Raji (cell line): ENCODE results near the gene ZGRF1.

Source experiments
- POLR2A ChIP-seq: IDR thresholded peaks from 2 replicates; pipeline ENCODE4 v1.6.1; 2011; ENCODE audit warnings: low read depth, low read length, control low read depth; ENCODE audit not compliant: insufficient read depth

Gene ZGRF1

DNA sequence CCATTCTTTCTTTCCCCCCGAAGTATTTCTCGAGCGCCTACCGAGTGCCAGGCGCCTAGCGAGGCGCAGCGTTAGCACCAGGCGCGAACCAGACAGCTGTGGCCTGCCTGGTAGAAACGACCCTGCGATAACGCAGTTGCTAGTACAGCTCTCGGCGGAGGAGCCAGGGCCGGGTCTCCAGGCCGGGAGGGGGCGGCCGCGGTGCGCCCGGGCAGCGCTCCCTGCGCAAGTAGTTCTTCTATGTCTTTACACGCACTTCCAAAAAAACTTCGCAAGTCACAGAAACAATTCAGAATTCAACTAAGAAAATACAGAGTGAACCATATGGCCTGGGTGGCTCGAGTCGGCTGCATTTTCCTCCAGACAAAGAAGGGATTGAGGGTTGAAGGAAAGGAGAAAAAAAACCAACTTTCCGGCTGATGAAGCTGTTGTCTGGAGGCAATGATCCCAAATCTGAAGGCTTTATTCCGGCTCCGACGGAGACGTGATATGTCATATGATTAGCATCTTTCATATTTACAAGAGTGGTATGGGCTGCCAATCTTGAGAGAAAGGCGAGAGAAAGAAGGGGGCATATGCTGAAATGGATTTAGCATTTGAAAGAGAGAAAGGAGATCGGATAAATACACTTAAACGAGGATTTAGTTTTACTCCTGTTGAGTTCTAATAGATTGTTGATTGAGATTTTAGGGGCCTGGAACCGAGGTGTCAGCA lies 113.5 kb downstream of the ZGRF1 start:
- TF ChIP-seq POLR2A = no peak

GRCh38 chr4:112521123-112522023 lies 115.3 kb downstream of the ZGRF1 start:
- no peak for TF ChIP-seq POLR2A

GRCh38 chr4:112520598-112521122 lies 116.0 kb downstream of the ZGRF1 start:
- no peak for TF ChIP-seq POLR2A

- TF ChIP-seq POLR2A = no peak
These were observed 116.8 kb downstream of the ZGRF1 start for GRCh38 chr4:112519689-112520597.

DNA sequence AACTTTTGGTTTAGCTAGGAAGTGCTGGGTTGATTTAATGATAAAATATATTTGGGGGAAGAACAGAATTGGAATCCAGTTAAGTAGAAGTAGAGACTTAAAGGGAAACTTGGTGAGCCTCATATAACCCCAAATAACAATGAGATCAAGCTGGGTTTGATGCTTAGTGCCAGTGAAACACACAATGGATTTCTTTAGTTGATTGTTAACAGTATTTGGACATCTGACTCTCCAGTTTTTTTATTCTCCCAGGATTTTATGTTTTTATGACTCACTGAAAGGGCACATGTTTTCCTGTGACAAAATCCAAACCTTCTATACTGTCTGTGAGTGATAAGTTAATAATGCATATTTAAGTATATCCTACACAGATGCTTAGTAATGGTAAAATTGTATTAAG lies 118.0 kb downstream of the ZGRF1 start:
- TF ChIP-seq POLR2A = no peak

- no peak for TF ChIP-seq POLR2A
These were observed 118.8 kb downstream of the ZGRF1 start for GRCh38 chr4:112517911-112518310.

DNA sequence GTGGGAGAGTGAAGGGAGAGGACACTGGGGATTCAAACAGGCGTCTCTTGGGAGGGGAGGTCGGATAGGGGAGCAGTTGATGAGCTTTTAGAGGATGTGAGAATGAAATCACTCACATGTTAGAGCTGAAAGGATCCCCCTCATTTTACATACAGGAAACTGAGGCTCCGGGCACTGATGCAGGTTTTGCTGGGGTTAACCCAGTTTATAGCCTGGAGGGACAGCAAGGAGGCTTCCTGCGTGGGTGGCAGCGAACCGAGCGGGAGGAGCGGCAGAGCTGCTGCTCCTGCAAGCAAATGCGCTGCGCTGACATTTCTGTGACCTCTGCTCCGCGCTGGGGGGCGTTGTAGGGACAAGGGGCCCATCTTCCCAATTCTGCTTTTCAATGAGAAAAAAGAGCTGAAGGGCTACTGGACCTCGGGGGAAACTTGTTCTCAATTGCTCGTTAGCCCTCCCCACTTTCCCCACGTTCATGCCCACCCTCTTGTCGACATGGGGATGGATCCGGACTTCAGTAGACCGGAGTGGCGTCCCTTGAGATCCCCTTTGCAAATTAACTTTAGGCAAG lies 119.6 kb downstream of the ZGRF1 start:
- TF ChIP-seq POLR2A = no peak

DNA sequence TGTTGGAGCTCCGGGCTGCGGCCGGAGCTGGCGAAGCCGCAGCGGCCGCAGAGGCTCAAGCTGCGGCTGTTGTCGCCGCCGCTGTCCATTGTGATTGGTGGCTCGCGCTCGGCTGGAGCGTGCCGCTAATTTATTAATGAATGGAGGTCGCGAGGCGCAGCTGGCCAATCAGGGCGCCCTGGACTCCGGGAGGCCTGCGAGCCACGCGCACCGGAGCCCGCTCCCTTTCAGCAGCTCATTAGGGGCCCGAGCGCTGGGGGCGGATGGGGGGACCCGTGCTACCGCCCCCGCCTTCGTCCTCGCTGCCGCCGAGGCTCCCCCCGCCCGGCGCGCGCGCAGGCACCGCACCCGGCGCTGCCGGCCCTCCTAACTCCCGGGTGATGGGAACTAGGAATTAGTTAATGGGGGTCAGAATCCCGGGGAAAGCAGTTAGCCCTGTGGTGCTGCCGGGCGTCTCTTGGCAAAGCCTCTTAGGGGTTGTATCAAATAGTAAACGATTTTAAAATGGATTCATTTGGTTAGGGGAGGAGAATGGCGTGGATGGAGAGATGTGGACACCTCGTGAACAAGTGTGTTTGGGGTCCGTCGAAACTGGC lies 120.1 kb downstream of the ZGRF1 start:
- no peak for TF ChIP-seq POLR2A

- no peak for TF ChIP-seq POLR2A
These were observed 120.6 kb downstream of the ZGRF1 start, which contains the start of gene NEUROG2 for GRCh38 chr4:112516066-112516470. Gene NEUROG2 (minus strand): TSS chr4:112516180. CDS start chr4:112515475, 705 bp downstream.

GRCh38 chr4:112515198-112516065 lies 121.3 kb downstream of the ZGRF1 start:
- no peak for TF ChIP-seq POLR2A

GRCh38 chr4:112514647-112515197 lies 122.0 kb downstream of the ZGRF1 start:
- TF ChIP-seq POLR2A = no peak

DNA sequence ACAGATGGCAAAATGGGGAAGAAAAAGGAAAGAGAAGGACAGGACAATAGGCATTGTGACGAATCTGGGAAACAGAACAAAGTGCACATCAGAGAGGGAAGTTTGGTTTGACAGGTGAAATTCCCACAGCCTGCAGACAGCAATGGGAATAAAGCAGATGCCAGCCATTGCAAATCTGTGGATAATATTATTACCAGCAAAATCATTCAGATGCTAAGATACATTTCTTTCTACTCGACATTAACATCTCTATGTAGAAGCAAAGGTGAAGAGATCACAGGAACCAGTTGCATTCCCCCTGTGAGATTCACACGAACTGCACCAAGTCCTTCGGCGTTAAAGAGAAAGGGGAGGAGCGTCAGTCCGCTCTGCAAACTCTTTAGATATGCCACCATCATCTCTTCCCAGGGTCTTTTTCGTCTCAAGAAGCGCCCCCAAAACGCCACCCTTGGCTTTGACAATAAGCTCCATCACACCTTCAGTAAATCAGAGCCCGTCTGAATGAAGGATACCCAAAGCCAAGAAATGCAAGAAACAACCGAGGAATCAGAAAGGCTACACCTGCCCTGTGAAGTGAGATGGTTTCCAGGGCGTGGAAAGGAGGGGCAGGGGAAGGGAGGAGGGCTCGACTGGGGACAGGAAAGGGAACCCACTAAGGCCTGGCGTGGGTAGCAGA lies 122.6 kb downstream of the ZGRF1 start:
- no peak for TF ChIP-seq POLR2A
